ENCODE measurements around the gene CDCA7L. TPM values are rescaled to one million over a fixed set of nuclear protein-coding genes. Genes with fewer than 3 reads are reported as not detected.
"Not testable (repeated sequence)": the region's sequence is repeated elsewhere in the genome, so short reads cannot be mapped to it uniquely, and the experiment has no call there.

CDCA7L gene
- total RNA-seq, 1 donor from 2014 or later = 53.0 TPM

GRCh38 chr7:21868576-21868850 is 77.2 kb downstream of the CDCA7L start:
- H3K4me3 Mint-ChIP-seq (ENCODE audit: low read depth) = no peak overlapping the region
- no peak for TF ChIP-seq CTCF (IDR thresholded peaks at IDR 0.05; ENCODE audit: unreplicated experiment)

GRCh38 chr7:21867816-21868575 is 77.7 kb downstream of the CDCA7L start:
- Mint-ChIP-seq H3K27ac (no peak overlapping the region), H3K4me3 (ENCODE audit: low read depth) (no peak overlapping the region), H3K9me3 (ENCODE audit: low read depth) (no peaks in the 10 kb centered on the region), H3K27me3 (peaks cover 3% of the 10 kb centered on the region), H3K36me3 (ENCODE audit: insufficient read depth) (no peaks in the 10 kb centered on the region), H3K4me1 (ENCODE audit: low read depth) (peaks cover 8% of the 10 kb centered on the region)
- no peak for DNase-seq (ENCODE audit: low spot score, unreplicated experiment)
- TF ChIP-seq CTCF (IDR thresholded peaks at IDR 0.05; ENCODE audit: unreplicated experiment) = no peak

More at GRCh38 chr7:21868576-21868850, 77.2 kb downstream of the CDCA7L start:
- Mint-ChIP-seq H3K9me3 (ENCODE audit: low read depth) (no peaks in the 10 kb centered on the region), H3K4me1 (ENCODE audit: low read depth) (peaks cover 8% of the 10 kb centered on the region), H3K36me3 (ENCODE audit: insufficient read depth) (no peaks in the 10 kb centered on the region), H3K27me3 (peaks cover 3% of the 10 kb centered on the region), H3K27ac (no peak overlapping the region)
- no peak for DNase-seq (ENCODE audit: low spot score, unreplicated experiment)

- no peak for TF ChIP-seq CTCF (IDR thresholded peaks at IDR 0.05; ENCODE audit: unreplicated experiment)
- Mint-ChIP-seq H3K9me3 (ENCODE audit: low read depth) (no peaks in the 10 kb centered on the region), H3K27me3 (peaks cover 3% of the 10 kb centered on the region), H3K36me3 (ENCODE audit: insufficient read depth) (no peaks in the 10 kb centered on the region), H3K27ac (no peak overlapping the region), H3K4me1 (ENCODE audit: low read depth) (peaks cover 8% of the 10 kb centered on the region), H3K4me3 (ENCODE audit: low read depth) (no peak overlapping the region)
- DNase-seq (ENCODE audit: low spot score, unreplicated experiment) = no peak
Measured at GRCh38 chr7:21867226-21867625, 78.5 kb downstream of the CDCA7L start.

GRCh38 chr7:21866731-21867130 is 79.0 kb downstream of the CDCA7L start:
- Mint-ChIP-seq H3K36me3 (ENCODE audit: insufficient read depth) (no peaks in the 10 kb centered on the region), H3K9me3 (ENCODE audit: low read depth) (no peaks in the 10 kb centered on the region), H3K4me1 (ENCODE audit: low read depth) (peaks cover 8% of the 10 kb centered on the region), H3K27ac (no peak overlapping the region), H3K27me3 (peaks cover 3% of the 10 kb centered on the region), H3K4me3 (ENCODE audit: low read depth) (no peak overlapping the region)
- no peak for DNase-seq (ENCODE audit: low spot score, unreplicated experiment)
- no peak for TF ChIP-seq CTCF (IDR thresholded peaks at IDR 0.05; ENCODE audit: unreplicated experiment)

- not testable (repeated sequence) for H3K9me3 Mint-ChIP-seq (ENCODE audit: low read depth); DNase-seq (ENCODE audit: low spot score, unreplicated experiment); H3K27me3 Mint-ChIP-seq; H3K36me3 Mint-ChIP-seq (ENCODE audit: insufficient read depth); H3K4me3 Mint-ChIP-seq (ENCODE audit: low read depth); H3K27ac Mint-ChIP-seq; H3K4me1 Mint-ChIP-seq (ENCODE audit: low read depth)
Measured at GRCh38 chr7:21865631-21866204, 80.0 kb downstream of the CDCA7L start.

- Mint-ChIP-seq H3K4me3 (ENCODE audit: low read depth) (no peak overlapping the region), H3K4me1 (ENCODE audit: low read depth) (peaks cover 3% of the 10 kb centered on the region), H3K9me3 (ENCODE audit: low read depth) (peaks cover 2% of the 10 kb centered on the region), H3K27ac (no peak overlapping the region), H3K27me3 (peaks cover 4% of the 10 kb centered on the region), H3K36me3 (ENCODE audit: insufficient read depth) (no peaks in the 10 kb centered on the region)
- DNase-seq (ENCODE audit: low spot score, unreplicated experiment) = no peak
- no peak for TF ChIP-seq CTCF (IDR thresholded peaks at IDR 0.05; ENCODE audit: unreplicated experiment)
Measured at GRCh38 chr7:21851559-21851967, 94.1 kb downstream of the CDCA7L start.

All from progenitor cell of endocrine pancreas (in vitro differentiated cells).